ENCODE data around the gene UBE2Z. TPM values are rescaled to one million over a fixed set of nuclear protein-coding genes. Genes with fewer than 3 reads are reported as not detected.
A peak's percentile ranks its signal among the peaks of the same experiment; 100 is the strongest.
"Not testable (repeated sequence)": the region's sequence is repeated elsewhere in the genome, so short reads cannot be mapped to it uniquely, and the experiment has no call there.

Gene UBE2Z
- polyA plus RNA-seq, 1 donor (not counting 4 experiments of a cell fraction or from before 2014, with no cell fraction given), result 132 TPM

GRCh38 chr17:48933035-48933434 is 24.8 kb downstream of the UBE2Z start:
- FAIRE-seq, result no peak

GRCh38 chr17:48944515-48945260 is 36.5 kb downstream of the UBE2Z start, which contains the start of gene SNF8:
SNF8 (minus strand) TSS chr17:48944842; CDS start chr17:48944734, 108 bp downstream.
- Histone ChIP-seq H3K9me1 (ENCODE audit: control insufficient read depth, extremely low read depth, insufficient read depth, low read length) (no peaks in the 10 kb centered on the region), H3K27ac (ENCODE audit: control insufficient read depth, insufficient read depth, low read length) (peak within 1 kb of the TSS; percentile 93), H3K36me3 (ENCODE audit: control insufficient read depth in 2 of 2, extremely low read depth in 1 of 2, insufficient read depth in 2 of 2, low read length in 2 of 2) (peaks cover 7% of the 10 kb centered on the region in 2 experiments), H3K9me3 (ENCODE audit: control insufficient read depth, low read depth, low read length) (no peaks in the 10 kb centered on the region), H4K20me1 (ENCODE audit: control insufficient read depth, extremely low read depth, insufficient read depth, low read length) (no peaks in the 10 kb centered on the region), H3K4me1 (ENCODE audit: control insufficient read depth, extremely low read depth, insufficient read depth, low read length) (peaks cover 15% of the 10 kb centered on the region), H3K9ac (ENCODE audit: control insufficient read depth, extremely low read depth, insufficient read depth, low read length) (peak within 1 kb of the TSS; percentile 96), H3K4me2 (ENCODE audit: control insufficient read depth, extremely low read depth, insufficient read depth, low read depth, low read length) (peak within 1 kb of the TSS; percentile 100), H3K79me2 (ENCODE audit: control insufficient read depth, insufficient read depth, low read length) (peaks cover 21% of the 10 kb centered on the region), H3K27me3 (ENCODE audit: control insufficient read depth, extremely low read depth, insufficient read depth, low read length) (no peaks in the 10 kb centered on the region), H3K4me3 (ENCODE audit: control insufficient read depth in 2 of 3, extremely low read depth in 1 of 3, insufficient read depth in 2 of 3, low read depth in 1 of 3, low read length in 3 of 3) (peak within 1 kb of the TSS; percentile 62 to 99 (median 96)), H2AFZ (ENCODE audit: control insufficient read depth, low read length) (peak within 1 kb of the TSS; percentile 99)
- TF ChIP-seq, protein P1, sequence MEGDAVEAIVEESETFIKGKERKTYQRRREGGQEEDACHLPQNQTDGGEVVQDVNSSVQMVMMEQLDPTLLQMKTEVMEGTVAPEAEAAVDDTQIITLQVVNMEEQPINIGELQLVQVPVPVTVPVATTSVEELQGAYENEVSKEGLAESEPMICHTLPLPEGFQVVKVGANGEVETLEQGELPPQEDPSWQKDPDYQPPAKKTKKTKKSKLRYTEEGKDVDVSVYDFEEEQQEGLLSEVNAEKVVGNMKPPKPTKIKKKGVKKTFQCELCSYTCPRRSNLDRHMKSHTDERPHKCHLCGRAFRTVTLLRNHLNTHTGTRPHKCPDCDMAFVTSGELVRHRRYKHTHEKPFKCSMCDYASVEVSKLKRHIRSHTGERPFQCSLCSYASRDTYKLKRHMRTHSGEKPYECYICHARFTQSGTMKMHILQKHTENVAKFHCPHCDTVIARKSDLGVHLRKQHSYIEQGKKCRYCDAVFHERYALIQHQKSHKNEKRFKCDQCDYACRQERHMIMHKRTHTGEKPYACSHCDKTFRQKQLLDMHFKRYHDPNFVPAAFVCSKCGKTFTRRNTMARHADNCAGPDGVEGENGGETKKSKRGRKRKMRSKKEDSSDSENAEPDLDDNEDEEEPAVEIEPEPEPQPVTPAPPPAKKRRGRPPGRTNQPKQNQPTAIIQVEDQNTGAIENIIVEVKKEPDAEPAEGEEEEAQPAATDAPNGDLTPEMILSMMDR (optimal IDR thresholded peaks at IDR 0.05 in 1 of 3, IDR thresholded peaks at IDR 0.05 in 1 of 3, conservative IDR thresholded peaks at IDR 0.05 in 1 of 3; ENCODE audit: extremely low read depth in 1 of 3, insufficient read depth in 2 of 3, low read length in 3 of 3), result no peak
- TF ChIP-seq EZH2 (IDR thresholded peaks at IDR 0.05; ENCODE audit: low read length), result no peak
- FAIRE-seq, result no peak
- dilution Hi-C loops (cut with MboI; ENCODE audit: extremely low pct_ligation_motif_present, low sequenced_read_pairs), result no loop called here
- peak; percentile 26 for DNase-seq (ENCODE audit: low read depth, low spot score)

More at GRCh38 chr17:48933035-48933434, 24.8 kb downstream of the UBE2Z start:
- Histone ChIP-seq H4K20me1 (ENCODE audit: control insufficient read depth, extremely low read depth, insufficient read depth, low read length) (no peaks in the 10 kb centered on the region), H2AFZ (ENCODE audit: control insufficient read depth, low read length) (no peak overlapping the region), H3K27ac (ENCODE audit: control insufficient read depth, insufficient read depth, low read length) (no peak overlapping the region), H3K9me1 (ENCODE audit: control insufficient read depth, extremely low read depth, insufficient read depth, low read length) (no peaks in the 10 kb centered on the region), H3K4me1 (ENCODE audit: control insufficient read depth, extremely low read depth, insufficient read depth, low read length) (no peaks in the 10 kb centered on the region), H3K36me3 (ENCODE audit: control insufficient read depth in 2 of 2, extremely low read depth in 1 of 2, insufficient read depth in 2 of 2, low read length in 2 of 2) (peaks cover 29 to 58% of the 10 kb centered on the region in 2 experiments), H3K4me3 (ENCODE audit: control insufficient read depth in 2 of 3, extremely low read depth in 1 of 3, insufficient read depth in 2 of 3, low read depth in 1 of 3, low read length in 3 of 3) (no peak overlapping the region), H3K9me3 (ENCODE audit: control insufficient read depth, low read depth, low read length) (no peaks in the 10 kb centered on the region), H3K4me2 (ENCODE audit: control insufficient read depth, extremely low read depth, insufficient read depth, low read depth, low read length) (no peak overlapping the region), H3K27me3 (ENCODE audit: control insufficient read depth, extremely low read depth, insufficient read depth, low read length) (no peaks in the 10 kb centered on the region), H3K9ac (ENCODE audit: control insufficient read depth, extremely low read depth, insufficient read depth, low read length) (no peak overlapping the region), H3K79me2 (ENCODE audit: control insufficient read depth, insufficient read depth, low read length) (no peaks in the 10 kb centered on the region)
- dilution Hi-C loops (cut with MboI; ENCODE audit: extremely low pct_ligation_motif_present, low sequenced_read_pairs), result no loop called here
- no peak for TF ChIP-seq EZH2 (IDR thresholded peaks at IDR 0.05; ENCODE audit: low read length)
- TF ChIP-seq, protein P1 (optimal IDR thresholded peaks at IDR 0.05 in 1 of 3, IDR thresholded peaks at IDR 0.05 in 1 of 3, conservative IDR thresholded peaks at IDR 0.05 in 1 of 3; ENCODE audit: extremely low read depth in 1 of 3, insufficient read depth in 2 of 3, low read length in 3 of 3), result no peak
- no peak for DNase-seq (ENCODE audit: low read depth, low spot score)

DNA sequence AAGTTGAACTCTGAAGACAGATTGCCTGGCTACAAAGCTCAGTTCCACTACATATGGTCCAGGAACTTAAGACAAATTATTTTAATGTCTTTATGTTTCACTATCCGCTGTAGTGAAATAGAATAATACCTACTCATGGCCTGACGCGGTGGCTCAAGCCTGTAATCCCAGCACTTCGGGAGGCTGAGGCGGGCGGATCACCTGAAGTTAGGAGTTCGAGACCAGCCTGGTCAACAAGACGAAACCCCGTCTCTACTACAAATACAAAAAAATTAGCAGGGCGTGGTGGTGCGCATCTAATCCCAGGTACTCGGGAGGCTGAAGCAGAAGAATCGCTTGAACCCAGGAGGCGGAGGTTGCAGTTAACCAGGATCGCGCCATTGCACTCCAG is 37.0 kb downstream of the UBE2Z start:
- peaks cover 15% of the 10 kb centered on the region for H3K4me1 ChIP-seq (ENCODE audit: control insufficient read depth, extremely low read depth, insufficient read depth, low read length)
- H4K20me1 ChIP-seq (ENCODE audit: control insufficient read depth, extremely low read depth, insufficient read depth, low read length); H3K9me3 ChIP-seq (ENCODE audit: control insufficient read depth, low read depth, low read length); H3K36me3 ChIP-seq (ENCODE audit: control insufficient read depth in 2 of 2, extremely low read depth in 1 of 2, insufficient read depth in 2 of 2, low read length in 2 of 2); FAIRE-seq; H3K27me3 ChIP-seq (ENCODE audit: control insufficient read depth, extremely low read depth, insufficient read depth, low read length); DNase-seq (ENCODE audit: low read depth, low spot score); H3K9me1 ChIP-seq (ENCODE audit: control insufficient read depth, extremely low read depth, insufficient read depth, low read length); dilution Hi-C loops (cut with MboI; ENCODE audit: extremely low pct_ligation_motif_present, low sequenced_read_pairs): not testable (repeated sequence)
- peak overlapping the region; percentile 62 to 99 (median 96) for H3K4me3 ChIP-seq (ENCODE audit: control insufficient read depth in 2 of 3, extremely low read depth in 1 of 3, insufficient read depth in 2 of 3, low read depth in 1 of 3, low read length in 3 of 3)
- peak overlapping the region; percentile 100 for H3K4me2 ChIP-seq (ENCODE audit: control insufficient read depth, extremely low read depth, insufficient read depth, low read depth, low read length)
- peak overlapping the region; percentile 93 for H3K27ac ChIP-seq (ENCODE audit: control insufficient read depth, insufficient read depth, low read length)
- H2AFZ ChIP-seq (ENCODE audit: control insufficient read depth, low read length), result peak overlapping the region; percentile 99
- H3K9ac ChIP-seq (ENCODE audit: control insufficient read depth, extremely low read depth, insufficient read depth, low read length), result peak overlapping the region; percentile 96
- H3K79me2 ChIP-seq (ENCODE audit: control insufficient read depth, insufficient read depth, low read length), result peaks cover 21% of the 10 kb centered on the region
